ENCODE measurements around the gene MIA.

- no peak for TF ChIP-seq EP300 (conservative IDR thresholded peaks at IDR 0.05; ENCODE audit: poor library complexity, severe bottlenecking)
- no peak for TF ChIP-seq CTCF (IDR thresholded peaks at IDR 0.05; ENCODE audit: poor library complexity, severe bottlenecking)
- no peak for TF ChIP-seq EZH2 (IDR thresholded peaks at IDR 0.05; ENCODE audit: borderline replicate concordance, insufficient read depth, low read length, poor library complexity, severe bottlenecking)
- TF ChIP-seq POLR2AphosphoS5 (IDR thresholded peaks at IDR 0.05), result no peak
- TF ChIP-seq TAF1 (IDR thresholded peaks at IDR 0.05; ENCODE audit: low read depth), result no peak
- TF ChIP-seq REST (IDR thresholded peaks at IDR 0.05; ENCODE audit: borderline replicate concordance), result no peak
- TF ChIP-seq MXI1 (conservative IDR thresholded peaks at IDR 0.05; ENCODE audit: poor library complexity, severe bottlenecking), result no peak
- peak; percentile 29 for TF ChIP-seq RAD21 (conservative IDR thresholded peaks at IDR 0.05)
- TF ChIP-seq SMC3 (conservative IDR thresholded peaks at IDR 0.05; ENCODE audit: poor library complexity), result no peak
Observed at GRCh38 chr19:40778706-40779284, 3.5 kb downstream of the MIA start.
